DOHH2 (cell line): ENCODE measurements around the gene UBE2S.
A peak's percentile ranks its signal among the peaks of the same experiment; 100 is the strongest.

Experiments used
- CTCF ChIP-seq: fragments of 200-600 bp; sonication (generic); IDR thresholded peaks from one replicate; pipeline ENCODE4 v1.5.1; 2014; ENCODE audit warnings: antibody characterized with exemption, mild to moderate bottlenecking, low read depth, low read length; ENCODE audit not compliant: poor library complexity, severe bottlenecking
- EZH2phosphoT487 ChIP-seq: fragments of 200-600 bp; sonication (generic); IDR thresholded peaks from 2 replicates; pipeline ENCODE4 v1.6.1; 2017; ENCODE audit warnings: borderline replicate concordance, mild to moderate bottlenecking, antibody characterized with exemption, low read length, moderate library complexity, mixed read lengths

GRCh38 chr19:55418185-55418584 lies 10.6 kb upstream of the UBE2S start:
- TF ChIP-seq CTCF (peak; percentile 87), EZH2phosphoT487 (no peak)
